GM21515 (cell line): ENCODE results near the gene TTLL7.
"Not testable (repeated sequence)": the region's sequence is repeated elsewhere in the genome, so short reads cannot be mapped to it uniquely, and the experiment has no call there.

Experiments used
- ATAC-seq: cut with Tn5 transposase; IDR thresholded peaks from one replicate; pipeline ENCODE4 v1.9.1; 2021; ENCODE audit not compliant: unreplicated experiment

TTLL7 gene

DNA sequence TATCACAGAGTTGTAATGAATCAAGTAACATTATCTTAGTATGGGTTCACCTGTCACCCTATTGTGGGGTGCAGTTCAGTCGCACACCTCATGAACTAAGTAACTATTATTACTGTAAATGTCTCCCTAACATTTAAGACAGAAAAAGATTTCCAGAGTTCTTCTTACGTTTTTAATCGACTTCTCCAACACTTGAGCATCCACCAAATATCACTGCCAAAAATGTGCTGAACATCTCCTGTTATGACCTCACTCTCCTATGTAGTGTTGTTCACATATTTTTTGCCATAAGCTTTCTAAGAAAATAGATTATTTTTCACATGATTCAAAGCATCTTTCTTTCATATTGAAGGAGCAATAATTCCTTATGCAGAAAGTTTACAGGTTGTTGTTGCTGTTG is 1.3 kb downstream of the TTLL7 start:
- no peak for ATAC-seq

DNA sequence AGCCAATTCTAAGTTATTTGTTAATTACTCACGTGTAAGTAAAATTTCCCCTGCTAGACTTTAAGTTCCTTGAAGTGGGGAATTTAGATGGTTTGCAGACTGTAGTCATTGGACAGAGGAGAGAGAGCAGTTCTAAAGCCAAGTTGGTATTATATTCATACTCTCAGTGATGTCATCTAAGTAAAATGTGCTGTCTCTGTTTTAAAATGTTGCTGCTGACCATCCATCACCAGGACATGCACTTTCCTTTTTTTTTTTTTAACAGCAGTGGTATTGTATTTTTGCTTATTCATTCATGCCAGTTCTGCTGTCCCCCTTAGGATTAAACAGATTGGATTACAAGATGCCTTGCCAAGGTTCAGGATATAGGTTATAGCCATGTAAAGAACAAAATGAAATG is 2.3 kb downstream of the TTLL7 start:
- ATAC-seq = no peak

DNA sequence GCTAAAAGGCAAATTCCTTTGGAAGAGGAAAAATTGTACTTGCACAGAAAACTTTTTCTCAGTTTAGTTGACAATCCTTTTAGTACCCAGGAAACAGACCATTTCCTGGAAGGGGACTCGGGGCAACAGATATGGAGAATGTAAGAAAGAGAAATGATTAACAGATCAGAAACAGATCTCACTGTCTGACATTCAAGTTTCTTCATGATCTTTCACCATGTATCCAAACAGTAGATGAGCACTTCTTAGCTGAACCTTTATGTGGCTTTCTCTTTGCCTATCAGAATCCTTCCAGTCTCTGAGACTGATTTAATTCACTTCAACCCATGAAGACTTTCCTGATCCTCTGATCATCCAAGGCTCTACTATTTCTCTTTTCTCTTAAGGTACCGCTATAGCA is 2.7 kb downstream of the TTLL7 start:
- ATAC-seq = no peak

DNA sequence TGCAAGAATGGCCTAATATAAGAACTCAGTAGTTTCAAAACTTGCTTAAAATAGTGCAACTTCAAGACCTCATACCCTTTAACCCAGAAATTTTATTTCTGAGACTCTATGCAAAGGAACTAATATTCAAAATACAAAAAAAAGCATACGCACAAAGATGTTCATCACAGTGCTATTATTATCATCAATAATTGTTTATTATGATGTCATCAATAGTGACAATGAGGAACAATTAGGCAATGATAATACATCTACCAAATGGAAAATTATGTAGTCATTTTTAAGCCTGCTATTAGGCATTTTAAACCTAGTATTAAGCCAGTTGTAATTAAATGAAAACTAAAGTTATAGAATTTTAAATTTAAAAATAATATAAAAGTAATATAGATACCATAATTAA is 3.3 kb downstream of the TTLL7 start:
- ATAC-seq = no peak

DNA sequence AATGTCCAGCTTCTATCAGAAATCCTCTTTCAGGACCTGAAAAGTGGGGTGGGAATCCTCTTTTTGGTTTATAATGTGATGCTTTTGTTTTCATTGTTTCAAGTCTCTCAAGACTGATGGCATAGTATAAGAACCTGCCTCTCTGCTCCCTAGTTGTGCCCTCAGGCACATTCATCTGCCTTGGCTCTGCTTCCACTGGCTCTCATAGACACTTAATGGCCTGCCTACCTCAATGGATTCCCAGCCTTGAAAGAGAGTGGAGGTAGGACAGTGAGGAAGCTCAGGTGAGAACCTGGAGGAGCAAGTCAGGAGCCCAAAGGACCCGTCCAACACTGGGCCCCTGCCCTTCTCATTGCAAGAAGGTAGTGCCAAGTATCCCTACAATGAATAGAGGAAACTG is 4.8 kb downstream of the TTLL7 start:
- no peak for ATAC-seq

DNA sequence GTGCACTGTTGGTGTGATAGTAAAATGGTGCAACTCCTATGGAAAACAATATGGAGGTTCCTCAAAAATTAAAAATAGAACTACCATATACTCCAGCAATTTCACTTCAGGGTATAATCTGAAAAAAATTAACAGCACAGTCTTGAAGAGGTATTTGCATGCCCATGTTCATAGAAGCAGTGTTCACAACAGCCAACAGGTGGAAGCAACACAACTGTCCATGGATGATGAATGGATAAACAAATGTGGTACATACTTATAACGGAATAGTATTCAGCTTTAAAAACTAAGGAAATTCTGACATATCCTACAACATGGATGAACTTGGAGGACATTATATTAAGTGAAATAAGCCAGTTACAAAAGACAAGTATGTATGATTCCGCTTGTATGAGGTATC is 8.2 kb downstream of the TTLL7 start:
- no peak for ATAC-seq

DNA sequence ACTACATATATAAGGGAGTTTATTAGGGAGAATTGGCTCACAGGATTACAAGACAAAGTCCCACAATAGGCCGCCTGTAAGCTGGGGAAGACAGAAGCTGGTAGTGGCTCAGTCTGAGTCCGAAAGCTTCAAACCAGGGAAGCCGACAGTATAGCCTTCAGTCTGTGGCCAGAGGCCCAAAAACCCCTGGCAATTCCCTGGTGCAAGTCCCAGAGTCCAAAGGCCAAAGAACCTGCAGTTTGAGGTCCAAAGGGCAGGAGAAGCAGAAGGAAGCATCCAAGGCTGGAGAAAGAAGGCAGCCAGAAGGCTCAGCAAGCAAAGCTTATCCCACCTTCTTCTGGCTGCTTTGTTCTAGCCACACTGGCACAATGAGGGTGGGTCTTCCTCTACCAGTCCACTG is 13.9 kb downstream of the TTLL7 start:
- ATAC-seq = no peak

DNA sequence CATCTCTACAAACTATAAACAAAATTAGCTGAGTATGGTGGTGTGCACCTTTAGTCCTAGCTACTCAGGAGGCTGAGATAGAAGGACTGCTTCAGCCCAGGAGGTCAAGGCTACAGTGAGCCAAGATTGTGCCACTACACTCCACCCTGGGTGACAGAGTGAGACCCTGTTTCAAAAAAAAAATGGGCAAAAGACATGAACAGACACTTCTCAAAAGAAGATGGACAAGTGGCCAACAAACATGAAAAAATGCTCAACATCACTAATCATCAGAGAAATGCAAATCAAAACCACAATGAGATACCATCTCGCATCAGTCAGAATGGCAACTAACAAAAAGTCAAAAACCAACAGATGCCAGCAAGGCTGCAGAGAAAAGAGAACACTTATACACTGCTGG is 15.0 kb downstream of the TTLL7 start:
- ATAC-seq = not testable (repeated sequence)

DNA sequence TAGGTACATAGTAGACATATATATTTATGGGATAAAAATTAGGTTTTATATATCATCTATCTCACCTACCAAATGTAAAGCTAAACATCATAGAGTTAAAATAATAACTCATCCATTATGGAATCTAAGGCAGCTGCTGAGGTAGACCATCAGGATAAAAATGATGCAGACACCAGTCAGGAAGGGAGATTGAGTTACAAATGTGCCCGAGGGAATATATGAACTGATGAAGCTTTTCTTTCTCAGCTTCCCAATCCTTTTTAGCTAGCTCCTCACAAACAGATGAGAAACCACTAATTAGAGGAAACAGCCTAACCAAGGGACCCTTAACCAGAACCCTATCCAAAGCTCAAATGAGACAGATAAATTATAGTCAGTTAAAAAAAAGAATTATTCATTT is 20.9 kb downstream of the TTLL7 start:
- no peak for ATAC-seq

DNA sequence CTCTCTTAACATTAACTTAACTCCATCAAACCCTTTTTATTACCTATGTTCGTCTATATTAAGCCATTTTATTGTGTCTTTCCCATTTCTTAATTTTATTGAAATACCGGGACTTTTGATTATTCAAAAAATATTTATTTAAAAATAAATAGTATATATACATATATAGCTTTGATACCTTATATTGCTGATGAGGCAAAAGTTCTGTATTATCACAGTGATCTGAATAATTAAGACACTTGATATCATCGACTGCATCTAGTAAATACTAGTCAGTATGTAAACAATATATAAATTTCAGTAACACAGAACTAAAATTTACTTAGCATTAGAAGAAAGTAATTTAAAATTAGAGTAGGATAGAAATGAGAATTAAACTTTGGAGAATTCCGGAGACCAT is 22.0 kb downstream of the TTLL7 start:
- ATAC-seq = no peak

DNA sequence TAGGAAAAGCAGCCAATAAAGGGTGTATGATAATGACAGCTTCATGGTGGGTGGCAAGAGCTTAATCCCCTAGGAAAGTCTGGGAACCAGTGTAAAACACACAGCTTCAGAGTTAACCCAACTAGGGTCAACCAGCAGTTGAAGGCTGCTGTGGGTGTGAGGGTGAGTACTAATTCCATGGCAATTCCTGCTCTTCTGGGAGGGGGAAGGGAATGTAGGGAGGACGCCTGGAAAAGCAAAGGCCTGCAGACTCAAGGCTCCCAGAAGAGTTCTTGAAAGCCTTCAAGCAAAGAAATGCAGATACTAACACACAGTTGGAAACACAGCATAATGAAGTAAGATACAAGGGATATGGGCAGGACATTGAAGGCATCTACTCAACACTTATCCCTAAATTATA is 28.1 kb downstream of the TTLL7 start:
- ATAC-seq = no peak

DNA sequence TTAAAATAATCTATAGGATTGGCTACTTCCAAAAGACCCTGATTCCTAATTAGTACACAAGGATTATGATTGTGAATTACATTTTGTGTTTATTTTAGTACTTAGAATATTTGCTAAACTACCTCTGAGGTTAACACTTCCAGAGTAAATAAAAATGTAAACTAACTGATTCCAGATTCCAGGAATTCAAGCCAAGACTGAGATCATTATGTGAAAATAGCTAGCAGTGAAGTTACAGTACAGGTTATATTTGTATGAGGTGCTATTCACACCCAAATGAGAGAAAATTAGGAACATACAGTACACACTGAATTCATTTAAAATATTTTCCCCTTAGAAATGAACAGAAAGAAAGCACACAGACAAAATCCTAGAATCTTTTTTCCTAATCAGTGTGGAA is 28.8 kb downstream of the TTLL7 start:
- no peak for ATAC-seq

DNA sequence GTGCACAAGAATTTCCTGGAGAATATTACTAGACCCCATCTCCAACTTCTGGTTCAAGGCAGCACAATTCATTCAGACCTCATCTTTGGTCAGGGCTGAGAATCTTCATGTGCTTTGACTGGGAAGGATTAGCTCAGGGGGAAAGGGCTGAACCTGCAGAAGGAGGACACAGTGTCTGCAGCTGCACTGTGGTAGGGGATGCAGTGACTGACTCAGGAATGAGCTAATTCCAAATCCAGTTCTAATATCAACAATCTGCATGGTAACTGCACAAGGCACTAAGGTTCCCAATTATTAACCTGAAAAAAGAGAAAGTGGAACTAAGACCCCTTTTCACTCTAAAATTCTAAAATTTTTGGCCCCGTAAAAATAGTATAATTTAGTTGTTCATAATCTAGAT is 31.6 kb downstream of the TTLL7 start:
- ATAC-seq = no peak

DNA sequence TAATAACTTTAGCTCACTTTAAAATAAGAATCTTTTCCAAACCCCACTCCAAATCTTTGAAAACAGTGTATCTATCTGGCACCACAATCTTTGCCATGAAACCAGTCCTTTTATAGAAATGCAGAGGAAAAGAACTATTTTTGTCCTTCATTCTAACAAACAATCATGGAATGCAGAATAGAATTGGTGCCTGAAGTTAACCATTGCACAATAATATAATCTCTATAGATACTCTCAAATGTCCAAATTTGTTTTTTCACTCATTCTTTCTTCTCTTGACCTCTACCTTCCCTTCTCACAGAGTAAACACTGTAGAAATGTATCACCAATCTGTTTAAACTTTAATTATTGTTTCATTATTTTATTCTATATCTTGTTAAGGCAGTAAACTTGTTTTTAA is 34.8 kb downstream of the TTLL7 start:
- no peak for ATAC-seq

DNA sequence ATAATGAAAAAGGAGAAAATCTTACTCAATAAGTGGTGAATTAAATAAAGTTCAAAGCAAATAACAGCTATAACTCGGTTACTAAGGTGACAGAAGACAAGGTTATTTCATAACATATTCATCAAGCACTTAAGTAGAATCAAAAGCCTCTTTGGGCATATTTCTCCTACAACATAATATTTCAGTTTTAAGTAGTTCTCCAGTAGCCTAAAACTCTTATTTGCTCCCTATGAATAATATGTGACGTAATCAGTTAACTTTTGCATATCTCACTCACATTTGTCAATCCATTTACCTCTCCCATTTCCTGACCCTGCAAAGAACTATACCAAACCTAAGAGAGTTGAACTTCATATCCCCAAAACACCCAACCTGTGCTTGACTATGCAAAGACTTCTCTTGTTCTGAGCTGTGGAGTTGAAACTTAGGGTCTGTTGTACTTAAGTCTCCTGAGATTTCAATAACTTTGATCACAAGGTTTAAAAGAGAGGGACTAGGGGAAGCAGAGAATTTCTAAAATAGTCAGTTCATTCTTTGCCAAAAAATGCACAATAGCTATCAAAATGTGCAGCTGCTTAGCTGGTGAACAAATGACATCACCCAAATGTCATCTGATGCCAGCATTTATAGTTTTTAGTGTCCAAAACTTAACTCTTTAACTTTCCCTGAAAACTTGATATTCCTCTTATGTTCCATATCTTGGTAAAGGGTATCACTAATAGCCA is 37.2 kb downstream of the TTLL7 start:
- no peak for ATAC-seq

DNA sequence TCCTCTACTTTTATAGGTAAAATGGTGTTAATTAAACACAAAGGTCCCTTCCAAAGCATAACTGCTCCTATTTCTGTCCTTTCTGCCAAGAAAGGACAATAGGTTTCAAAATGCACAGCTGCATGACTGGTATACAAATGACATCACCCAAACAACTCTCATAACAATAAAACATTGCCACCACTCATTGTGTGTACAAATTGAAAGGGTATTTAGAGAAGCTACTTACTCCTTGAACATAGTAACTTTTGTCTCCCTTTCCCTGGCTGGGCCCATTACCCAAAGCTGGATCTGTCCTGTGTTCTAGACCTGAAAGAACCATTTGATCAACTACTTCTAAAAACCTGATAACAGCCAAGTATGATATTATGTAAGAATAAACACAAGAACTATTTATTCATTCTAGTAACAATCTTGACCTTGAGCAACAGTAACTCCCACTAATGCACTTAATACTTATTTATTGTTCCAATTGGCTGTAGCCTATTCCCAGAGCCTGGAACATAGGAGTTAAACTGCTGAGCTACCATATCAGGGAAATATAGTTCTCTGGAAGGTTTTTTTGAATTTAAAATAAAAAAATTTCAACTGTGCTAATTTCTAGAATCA is 38.2 kb downstream of the TTLL7 start:
- ATAC-seq = no peak

DNA sequence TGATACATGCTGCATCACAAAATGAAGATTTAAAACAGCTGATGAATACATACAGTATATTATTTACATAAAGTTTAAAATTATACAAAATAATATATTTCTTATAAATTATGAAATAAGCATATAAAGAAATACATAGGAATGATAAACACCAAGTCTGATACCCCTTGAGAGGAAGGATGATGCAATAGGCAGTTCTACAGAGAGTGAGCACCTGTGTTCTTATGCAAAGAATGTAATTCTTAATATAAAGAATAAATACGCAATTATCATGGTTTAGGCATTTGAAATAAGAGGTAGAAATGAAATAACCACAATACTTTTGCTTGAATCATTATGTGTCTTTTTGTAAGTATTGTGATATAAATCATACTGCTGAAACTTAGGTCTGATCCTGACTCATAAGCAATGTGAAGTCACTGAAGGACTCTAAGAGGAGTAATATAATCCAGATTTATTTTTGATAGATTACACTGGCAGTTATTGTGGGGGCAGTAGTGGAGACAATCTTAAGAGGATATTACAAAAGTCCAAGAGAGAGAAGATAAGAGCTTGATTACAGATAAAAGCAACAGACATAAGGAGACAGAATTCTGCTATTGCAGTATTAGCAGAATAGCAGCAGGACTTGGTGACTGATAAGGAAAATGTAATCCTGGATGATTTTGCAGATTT is 39.0 kb downstream of the TTLL7 start:
- no peak for ATAC-seq

DNA sequence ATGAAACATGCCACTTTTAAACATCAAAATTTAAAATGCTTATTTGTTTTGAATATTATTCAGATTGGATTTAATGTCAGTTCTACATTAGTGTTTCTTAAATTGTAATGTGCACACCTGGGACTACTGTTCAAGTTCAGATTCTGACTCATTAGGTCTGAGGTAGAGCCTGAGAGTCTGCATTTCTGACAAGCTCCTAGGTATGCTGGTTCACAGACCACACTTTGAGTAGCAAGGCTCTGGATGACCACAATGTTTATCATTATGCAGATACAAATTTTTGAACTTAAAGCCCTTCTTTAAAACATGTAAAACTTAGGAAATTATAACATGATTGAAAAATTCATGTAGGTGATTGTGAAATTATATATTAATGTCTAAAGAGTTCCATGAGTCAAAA is 40.2 kb downstream of the TTLL7 start:
- no peak for ATAC-seq

DNA sequence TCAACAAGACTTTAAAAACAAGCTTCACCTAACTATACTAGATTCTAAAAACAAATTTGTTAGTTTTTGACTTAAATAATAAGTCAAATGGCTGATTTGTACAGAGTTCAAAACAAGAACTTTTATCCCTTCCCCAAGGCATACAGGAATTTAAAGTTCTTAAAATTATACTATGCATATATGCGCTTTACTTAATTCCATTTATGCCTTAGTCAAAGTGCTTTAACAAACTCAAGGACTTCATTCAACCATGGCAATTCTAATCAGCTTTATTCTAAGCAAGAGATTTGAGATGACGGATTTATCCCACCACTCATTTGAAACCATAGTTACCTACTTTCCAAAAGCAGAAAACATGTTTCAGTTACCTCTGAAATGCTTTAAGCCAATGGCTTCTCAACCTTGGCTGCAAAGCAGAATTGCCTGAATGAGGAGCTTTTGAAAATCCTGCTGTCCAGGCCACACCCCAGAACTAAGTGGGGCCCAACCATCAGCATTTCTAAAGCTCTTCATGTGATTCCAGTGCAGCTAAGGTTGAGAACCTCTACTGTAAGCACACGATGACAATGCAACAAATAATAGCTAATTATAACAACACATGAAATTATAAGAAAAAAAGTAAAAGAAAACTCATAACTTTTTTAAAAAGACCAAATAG is 44.6 kb downstream of the TTLL7 start:
- ATAC-seq = no peak

DNA sequence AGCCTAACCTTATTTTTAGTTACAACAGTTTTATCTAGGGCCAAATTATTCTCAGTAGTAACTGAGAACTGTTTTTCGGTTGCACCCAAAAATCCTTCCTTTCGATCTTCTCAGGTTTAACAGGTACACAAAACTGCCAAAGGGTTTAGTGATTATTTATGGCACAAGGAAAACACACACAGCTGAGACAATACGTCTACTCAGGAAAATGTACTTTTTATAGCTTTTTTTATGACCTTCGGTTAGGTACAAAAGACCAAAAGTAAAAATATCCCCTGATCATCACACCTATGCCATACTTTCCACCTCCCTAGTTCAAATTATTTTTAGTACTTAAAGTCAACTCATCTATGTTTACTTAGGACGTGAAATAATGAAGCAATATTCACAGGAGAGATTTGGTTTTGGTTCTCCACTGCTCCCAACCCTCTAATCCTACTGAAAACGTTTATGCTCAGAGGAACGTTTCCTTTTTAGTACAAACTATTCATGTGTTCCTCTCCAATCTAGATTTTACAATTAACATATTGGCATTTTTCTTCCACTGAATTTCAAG is 48.7 kb downstream of the TTLL7 start:
- ATAC-seq = no peak

DNA sequence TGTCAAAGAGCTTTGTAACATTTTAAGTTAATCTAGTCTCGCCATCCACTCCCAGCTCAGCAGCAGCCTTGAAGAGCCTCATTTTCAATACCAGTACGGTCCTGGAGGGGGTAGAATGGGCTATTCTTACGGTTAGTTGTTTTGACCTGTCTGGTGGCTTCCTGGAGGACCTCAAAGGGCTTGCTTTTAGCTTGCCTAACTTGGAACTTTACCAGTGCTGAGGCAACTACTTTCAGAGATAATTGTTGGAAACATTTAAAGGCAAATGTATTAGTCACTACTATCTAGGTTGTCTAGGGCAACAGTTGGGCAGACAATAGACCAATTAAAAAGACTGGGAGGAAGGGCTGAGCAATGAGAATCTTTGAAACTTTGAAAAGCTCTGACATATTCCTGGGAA is 56.0 kb downstream of the TTLL7 start:
- no peak for ATAC-seq

DNA sequence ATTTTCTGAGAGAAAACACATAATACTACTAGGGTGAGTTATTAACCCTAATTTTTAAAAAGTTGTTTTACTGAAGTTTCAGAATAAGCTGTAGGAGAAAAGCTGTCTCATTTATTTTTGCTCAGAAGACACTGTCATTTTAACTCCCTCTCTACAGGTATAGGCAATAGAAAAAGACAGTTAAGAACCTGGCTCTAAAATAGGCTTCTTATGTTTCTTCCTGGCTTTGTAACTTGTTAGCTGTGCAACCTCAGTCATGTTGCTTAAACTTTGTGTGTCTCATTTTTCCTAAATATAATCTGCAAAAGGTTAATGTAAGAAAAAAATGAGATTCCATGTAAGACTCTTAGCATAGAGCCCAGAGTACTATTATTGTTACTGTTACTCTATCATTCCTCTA is 64.4 kb downstream of the TTLL7 start:
- no peak for ATAC-seq
